ENCODE data around the gene FSD1.

Gene FSD1

DNA sequence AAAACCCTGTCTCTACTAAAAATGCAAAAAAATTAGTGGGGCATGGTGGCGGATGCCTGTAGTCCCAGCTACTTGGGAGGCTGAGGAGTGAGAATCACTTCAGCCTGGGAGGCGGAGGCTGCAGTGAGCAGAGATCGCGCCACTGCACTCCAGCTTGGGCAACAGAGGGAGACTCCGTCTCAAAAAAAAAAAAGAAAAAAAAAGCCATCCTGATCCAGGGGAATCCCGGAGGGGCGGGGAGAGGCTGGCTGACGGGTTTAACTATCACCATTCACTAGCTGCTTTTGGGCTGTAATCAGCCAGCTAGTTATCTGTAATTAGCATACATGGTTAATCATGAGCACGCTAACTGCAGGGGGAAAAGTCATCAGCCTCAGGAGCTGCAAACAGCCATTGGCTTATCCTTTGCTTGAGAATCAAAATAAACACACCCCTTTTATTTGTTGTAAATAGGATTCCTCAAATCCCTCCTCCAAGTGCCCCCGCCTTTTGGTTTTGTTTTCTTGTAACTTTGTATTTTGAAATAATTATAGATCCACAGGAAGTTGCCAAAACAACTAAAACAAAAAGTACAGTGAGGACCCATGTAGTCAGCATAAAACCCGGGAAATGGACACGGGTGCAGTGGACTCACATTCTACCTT, 9.6 kb downstream of the FSD1 start:
- DNase-seq = no peak

DNA sequence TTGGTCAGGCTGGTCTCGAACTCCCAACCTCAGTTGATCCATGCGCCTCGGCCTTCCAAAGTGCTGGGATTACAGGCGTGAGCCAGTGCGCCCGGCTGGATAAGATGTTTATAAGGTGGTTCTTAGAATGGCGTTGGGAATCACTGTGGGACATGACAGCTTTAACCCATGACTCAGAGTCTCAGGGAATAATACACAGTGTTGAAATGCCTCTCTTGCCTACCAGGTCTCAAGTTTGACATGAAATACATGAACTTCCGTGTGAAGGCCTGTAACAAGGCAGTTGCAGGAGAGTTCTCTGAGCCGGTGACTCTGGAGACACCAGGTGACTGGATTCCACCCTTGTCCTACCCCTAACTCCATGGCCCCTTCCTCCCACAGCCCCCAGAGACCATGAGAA, 12.6 kb downstream of the FSD1 start:
- DNase-seq = no peak

DNA sequence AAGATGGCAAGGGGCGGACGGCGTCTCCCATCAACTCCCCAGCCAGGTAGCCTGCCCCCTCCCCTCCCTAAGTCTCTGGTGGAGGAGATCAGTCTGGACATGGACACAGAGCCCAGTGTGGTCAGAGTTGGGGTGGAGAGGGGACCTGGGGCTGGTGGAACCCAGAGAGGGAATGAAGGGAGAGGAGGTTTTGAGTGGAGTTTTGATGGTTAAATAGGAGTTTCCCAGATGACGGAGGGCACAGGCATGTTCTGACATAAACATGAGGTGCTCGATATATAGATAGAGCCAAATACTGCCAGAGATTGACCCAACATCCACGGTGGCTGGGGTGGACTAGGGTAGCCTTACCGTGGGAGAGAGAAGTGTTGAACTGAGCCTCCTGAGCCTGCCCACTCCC, 14.1 kb downstream of the FSD1 start:
- no peak for DNase-seq

DNA sequence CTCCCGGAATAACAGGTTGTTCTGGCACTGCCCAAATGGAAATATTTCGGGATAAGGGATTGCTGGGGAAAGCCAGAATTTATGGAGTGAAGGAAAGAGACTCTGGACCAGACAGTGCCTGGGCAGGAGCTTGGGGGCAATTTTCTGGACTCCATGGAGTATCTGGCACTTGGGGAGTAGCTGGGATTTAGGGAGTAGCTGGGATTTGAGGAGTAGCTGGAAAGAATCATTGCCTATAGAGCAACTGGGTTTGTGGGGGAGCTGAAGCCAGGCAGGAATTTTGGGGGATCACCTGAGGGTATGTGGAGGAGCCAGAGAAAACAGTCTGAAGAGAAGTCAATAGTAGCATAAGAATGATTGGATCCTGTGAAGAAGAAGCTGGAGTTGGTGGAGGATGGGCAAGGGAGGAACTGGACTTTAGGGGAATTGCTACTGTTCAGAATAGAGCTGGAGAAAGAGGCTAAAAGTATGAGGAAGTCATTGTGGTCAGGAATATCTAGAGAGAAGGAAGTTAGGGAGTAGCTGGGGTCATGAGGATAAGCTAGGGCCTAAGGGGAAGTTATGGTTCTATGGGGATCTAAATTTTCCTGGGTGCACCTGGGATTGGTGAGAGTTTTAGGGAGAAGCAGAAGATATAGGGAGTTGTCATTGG, 14.8 kb downstream of the FSD1 start:
- DNase-seq = no peak

DNA sequence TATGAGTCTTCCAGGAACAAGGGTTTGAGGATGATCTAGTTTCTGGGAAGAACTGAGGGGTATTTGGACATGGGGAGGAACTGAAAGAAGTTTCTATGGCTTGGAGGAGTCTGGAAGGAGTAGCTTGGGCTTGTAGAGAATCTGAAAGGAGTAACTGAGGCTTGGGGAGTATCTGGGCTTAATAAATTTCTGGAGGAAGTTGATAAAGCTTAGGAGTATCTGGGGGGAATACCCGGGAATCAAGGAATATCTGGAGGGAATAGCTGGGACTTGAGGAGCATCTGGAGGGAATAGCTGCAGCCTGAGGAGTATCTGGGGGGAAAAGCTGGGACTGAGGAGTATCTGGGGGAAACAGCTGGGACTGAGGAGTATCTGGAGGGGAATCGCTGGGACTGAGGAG, 16.0 kb downstream of the FSD1 start:
- DNase-seq = no peak

DNA sequence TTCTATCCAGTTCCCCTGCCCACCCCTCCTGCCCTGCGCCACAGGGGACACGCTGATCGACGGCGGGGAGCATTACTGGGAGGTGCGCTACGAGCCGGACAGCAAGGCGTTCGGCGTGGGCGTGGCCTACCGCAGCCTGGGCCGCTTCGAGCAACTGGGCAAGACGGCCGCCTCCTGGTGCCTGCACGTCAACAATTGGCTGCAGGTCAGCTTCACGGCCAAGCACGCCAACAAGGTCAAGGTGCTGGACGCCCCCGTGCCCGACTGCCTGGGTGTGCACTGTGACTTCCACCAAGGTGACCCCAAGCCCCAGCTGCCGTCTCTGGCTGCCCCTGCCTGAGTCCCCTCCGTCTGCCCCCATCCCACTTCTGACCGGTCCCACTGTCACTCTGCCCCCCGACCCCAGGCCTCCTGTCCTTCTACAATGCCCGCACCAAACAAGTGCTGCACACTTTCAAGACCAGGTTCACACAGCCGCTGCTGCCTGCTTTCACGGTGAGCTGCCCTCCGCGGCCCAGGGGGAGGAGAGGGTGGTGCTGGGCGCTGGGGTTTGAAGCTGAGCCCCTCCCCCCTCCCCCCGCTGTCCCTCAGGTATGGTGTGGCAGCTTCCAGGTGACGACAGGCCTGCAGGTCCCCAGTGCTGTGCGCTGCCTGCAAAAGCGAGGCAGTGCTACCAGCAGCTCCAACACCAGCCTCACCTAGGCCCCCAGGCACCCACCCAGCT, 18.7 kb downstream of the FSD1 start:
- no peak for DNase-seq

DNA sequence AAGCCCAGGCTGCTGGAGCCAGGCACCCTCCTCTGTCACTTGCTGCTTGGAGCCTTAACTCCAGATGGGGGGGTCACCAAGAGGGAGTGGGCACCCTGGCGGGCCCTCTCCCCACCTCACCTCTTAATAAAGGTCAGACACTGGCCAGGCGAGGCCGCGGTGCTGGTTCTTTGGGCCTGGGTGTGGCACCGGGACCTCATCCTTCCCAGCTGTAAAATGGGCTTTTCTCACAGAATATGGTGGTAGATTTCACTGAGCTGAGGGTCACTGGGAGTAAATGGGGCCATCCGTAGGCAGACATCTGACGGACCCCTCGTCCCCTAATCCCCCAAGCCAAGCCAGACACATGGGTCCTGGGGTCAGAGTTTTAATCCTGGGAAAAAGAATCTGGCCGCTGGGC, 19.3 kb downstream of the FSD1 start:
- DNase-seq = no peak

DNA sequence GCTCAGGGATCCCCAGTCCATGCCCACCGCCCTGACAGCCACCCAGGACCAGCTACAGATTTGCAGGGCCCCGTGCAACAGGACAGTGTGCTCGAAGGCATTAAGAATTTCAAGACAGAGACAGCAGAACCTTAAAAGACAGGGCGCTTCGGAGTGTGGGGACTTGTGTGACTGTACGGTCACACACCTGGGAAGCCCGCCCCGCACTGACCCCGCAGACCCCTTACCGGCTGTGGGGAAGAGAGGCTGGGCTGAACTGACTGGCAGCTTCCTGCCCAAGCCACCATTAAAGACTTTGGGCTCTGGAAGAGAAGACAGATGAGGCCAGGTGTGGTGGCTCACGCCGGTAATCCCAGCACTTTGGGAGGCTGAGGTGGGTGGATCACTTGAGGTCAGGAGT, 19.8 kb downstream of the FSD1 start:
- no peak for DNase-seq

DNA sequence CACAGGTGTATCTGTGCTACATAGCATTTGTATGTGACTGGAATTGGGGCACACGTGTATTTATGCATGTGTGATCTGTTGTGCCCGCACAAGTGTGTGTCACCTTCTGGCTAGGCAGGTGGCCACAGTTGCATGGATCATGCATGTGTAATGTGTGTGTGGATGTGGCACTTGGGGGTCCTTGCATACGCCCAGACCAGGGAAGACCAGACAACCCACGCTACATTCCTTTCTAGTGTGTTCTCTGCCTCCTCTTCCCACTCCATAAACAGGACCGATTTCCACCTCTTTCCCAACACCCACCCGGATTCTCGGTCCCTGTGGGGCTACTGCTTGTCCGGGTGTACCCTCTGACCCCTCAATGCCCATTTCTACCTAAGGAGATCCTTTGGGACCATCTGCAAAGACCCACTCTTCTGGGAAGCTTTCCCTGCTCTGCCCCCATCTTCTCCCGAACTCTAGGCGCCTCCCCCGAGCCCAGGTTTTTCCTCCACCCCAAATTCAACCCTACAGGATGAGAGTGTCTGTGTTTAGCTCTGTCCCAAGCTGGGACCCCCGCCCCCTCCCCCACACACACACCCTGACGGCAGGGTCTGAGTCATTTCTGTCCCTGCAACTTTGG, 21.9 kb downstream of the FSD1 start:
- no peak for DNase-seq

DNA sequence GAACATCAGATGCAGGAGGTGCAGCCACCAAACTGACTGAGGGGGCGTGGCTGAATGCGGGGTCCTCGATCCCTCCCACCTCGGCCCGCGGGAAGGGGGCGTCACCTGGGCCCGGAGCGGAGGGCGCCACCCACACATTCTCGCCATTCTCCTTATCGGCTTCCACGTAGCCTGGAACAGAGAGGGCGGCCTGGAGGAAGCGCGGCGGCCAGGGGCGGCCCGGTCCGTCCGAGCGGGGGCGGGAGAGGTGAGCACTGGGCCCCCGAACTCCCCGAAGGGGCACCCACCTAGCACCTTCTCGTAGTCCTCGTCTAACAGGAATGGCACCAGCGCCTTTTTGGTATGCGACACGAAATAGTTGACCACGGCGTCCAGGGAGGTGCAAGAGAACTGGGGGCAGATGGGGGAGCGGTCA, 22.4 kb downstream of the FSD1 start:
- DNase-seq = peak in 1 of 56 donors; percentile 42

DNA sequence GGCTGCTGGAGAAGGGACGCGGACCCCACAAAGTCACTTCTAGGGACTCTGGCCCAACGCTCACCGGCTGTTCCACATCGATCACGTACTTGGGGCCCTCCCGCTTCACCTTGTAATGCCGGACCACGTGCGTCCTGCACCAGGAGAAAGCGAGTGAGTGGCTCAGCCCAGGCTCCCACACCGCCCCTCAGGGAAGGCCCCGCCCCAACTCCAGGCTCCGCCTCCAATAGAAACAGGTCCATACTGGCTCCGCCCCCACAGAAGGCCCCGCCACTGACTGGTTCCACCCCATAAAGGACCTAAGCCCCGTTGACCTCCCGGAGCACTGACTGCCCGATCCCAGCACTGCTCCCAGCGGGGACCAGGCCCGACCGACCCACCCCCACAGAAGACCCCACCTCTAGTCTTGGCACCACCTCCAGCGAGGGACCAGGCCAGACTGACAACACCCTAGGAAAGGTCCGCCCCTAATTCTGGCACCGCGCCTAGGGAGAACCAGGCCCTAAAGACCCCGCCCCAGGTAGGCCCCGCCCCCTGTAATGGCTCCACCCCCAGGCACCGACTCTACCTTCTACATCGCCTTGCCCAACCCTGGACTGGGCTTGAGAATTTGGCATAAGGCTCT, 23.0 kb downstream of the FSD1 start:
- peak in 42 of 56 donors; percentile 11 to 85 (median 44) for DNase-seq

DNA sequence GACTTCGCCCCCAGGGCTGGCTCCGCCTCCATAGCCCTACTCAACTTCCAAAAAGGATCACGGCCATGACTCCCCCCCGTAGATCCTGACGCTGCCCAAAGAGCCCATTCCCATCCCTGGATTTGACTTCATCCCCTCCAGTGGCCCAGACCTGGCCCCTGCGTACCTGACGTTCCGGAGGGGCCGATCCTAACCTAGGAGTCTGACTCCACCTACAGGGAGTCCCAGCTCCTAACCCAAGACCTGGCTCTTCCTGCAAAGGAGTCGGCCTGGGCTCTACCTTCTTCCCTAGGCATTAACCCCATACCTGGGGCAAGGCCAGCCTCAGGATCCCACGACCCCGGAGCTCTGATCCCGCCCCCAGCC, 23.5 kb downstream of the FSD1 start:
- DNase-seq = no peak

DNA sequence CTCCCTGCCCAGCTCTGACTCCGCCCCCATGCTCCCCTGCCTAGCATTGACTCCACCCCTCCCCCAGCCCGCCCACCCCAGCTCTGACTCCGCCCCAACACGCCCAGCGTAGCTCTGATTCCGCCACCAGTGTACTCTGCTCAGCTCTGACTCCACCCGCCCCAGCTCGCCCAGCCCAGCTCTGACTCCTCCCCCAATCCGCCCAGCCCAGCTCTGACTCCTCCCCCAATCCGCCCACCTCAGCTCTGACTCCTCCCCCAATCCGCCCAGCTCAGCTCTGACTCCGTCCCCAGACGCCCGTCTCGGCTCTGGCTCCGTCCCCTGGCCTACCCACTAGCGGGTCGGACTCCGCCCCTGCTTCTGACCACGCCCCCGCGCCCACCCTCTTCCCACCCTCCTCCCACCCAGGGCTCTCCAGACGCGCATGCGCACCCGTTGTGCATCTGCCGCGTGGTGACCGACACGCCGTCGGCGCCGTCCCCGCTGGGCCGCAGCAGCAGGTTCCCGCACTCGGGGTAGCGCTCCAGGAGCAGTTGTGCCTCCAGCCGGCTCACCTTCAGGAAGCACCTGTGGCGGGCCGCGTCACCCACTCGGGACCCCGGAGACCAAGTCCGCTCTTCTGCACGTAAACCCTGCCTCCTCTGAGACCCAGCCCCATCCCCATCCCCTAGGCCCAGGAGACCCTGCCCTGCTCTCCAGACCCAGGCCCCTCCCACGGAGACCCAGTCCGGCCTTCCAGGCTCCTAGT, 24.0 kb downstream of the FSD1 start:
- peak; percentile 39 to 99 (median 94) for DNase-seq

DNA sequence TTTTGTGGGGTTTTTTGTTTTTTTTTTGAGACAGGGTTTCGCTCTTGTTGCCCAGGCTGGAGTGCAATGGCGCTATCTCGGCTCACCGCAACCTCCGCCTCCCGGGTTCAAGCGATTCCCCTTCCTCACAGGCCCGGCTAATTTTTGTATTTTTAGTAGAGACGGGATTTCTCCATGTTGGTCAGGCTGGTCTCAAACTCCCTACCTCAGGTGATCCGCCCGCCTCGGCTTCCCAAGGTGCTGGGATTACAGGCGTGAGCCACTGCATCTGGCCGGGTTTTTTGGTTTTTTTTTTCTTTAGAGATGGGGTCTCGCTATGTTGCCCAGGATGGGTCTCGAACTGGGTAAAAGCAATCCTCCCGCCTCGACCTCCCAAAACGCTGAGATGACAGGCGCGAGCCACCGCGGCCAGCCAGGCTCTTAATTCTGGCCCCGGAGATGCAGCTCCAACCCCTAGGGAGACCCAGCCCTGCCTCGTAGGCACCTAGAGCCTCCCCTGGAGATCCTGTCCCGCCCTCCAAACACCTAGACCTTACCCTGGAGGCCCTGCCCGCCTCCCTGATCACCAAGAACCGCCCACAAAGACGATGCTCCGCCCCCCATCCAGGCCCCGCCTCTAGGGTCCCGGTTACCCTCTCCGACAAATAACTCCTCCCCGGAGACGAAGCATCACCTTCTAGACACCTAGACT, 24.7 kb downstream of the FSD1 start:
- DNase-seq = peak in 2 of 56 donors; percentile 4 to 7

DNA sequence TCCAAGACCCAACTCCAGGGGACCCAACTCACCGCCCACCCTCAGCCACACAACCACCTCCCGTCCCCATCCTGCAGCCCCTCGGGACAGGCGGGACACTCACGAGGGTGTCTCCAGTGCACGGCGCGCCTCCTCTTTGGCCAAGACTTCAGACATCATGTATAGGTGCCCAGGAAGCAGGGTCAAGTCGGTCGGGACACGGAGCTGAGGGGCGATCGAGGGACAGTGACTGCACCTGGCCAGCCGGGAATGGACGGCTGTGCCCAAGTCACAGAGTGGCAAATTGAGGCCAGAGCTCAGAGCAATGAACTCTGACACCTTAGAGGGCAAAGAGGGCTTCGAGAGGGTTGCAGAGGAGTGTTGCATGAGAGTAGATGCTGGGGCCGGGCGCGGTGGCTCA, 25.5 kb downstream of the FSD1 start:
- DNase-seq = no peak

DNA sequence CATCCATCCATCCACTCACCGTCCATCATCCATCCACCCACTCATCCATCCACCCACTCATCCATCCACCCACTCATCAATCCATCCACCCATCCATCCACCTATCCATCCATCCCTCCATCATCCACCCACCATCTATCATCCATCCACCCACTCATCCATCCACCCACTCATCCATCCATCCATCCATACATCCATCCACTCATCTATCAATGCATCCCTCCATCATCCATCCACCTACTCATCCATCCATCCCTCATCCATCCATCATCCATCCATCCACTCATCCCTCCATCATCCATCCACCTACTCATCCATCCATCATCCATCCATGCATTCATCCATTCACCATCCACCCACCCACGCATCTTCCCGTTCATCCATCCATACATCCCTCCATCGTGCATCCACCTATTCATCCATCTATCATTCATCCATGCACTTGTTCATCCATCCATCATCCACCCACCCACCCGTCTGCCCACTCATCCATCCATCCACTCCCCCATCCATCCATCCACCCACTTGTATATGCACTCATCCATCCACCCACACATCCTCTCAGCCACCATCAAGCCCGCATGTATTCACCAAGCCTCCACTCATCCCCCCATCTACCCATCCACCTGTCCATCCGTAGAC, 30.7 kb downstream of the FSD1 start:
- DNase-seq = no peak

DNA sequence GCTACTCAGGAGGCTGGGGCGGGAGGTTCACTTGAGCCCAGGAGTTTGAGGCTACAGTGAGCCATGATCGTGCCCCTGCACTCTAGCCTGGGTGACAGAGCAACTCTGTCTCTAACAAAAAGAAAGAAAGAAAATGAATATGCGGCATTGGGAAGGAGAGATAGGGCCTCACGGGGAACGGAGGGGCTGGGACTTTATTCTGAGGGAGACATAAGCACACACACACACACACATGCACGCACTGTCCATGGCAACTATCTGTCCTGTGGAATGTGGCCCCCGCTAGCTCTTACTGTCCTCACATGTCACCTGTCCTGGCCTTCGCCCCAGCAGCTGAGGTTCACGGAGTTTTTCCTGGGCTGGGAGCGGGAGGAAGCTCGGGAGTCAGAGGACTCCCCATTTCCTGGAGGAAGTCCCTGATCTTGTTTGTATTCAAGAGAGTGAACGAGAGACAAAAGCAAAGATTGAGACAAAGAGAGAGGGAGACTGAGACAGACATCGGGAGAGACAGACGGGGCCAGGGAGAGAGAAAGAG, 33.6 kb downstream of the FSD1 start:
- DNase-seq = no peak

DNA sequence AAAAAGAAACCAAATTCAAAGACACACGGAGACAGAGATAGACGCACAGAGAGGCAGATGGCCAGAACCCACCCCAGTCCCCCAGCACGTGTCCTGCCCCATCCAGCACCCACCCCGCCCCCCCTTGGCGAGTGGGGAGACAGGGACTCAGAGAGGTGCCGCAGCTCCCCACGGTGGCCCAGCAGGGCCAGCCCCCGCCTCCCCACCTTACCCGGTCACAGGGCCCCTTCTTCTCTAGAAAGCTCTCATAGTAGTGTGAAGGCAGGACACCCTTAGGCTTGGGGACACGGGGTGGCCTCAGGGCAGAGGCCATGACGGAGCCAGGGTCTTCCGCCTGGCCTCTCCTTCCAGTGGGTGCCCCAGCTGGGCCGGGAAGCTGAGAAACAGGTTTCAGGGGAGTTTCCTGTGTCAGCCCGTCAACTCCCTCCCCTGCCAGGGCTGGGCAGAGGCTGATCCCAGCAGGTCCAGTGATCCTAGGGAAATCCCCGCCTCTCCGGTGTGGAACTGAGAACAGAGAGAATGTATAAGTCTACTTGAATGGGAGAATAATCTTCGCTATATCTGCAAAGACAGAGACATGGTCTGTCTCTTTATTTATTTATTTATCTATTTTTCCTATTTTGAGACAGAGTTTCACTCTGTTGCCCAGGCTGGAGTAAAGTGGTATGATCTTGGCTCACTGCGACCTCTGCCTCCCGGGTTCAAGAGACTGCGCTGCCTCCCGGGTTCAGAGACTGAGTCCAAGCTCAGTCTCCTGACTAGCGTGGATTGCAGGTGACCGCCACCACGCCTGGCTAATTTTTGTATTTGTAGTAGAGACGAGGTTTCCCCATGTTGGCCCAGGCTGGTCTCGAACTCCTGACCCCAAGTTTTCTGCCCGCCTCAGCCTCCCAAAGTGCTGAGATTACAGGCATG, 34.3 kb downstream of the FSD1 start, which contains the start of gene STAP2:
TSS of gene STAP2 (minus strand) at position 387 of the 915 bp plus-strand sequence. CDS start at position 313, 74 bp downstream.
- DNase-seq = no peak

DNA sequence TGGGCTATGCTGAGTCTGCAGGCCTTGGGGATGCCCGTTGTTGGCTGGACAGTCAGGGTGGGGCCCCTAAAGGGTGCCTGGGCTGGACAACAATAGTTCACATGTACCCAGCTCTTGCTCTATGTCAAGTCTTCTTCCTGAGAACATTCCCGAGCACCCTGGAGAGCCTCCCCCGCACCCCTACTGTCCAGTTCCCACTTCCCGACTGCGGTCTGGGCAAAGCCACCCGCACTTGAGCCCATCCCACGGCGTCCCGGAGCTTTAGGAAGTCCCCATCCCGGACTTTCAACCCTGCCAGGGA, 37.9 kb downstream of the FSD1 start:
- DNase-seq = no peak
